A673 (cell line): ENCODE data around the gene CHMP6. TPM values are rescaled to one million over a fixed set of nuclear protein-coding genes. Genes with fewer than 3 reads are reported as not detected.

Source experiments
- BruUV-seq: library from RNA; stranded (reverse); fragments of 400-500 nt; replicated peaks from 2 replicates; lab custom pipeline; 2021; lab: Mats Ljungman, UMichigan
- CTCF ChIA-PET: fragments of 300-600 bp; sonication (Branson Sonifier 250); formaldehyde crosslinking; loops from one replicate; lab custom pipeline; 2022; ENCODE audit warnings: antibody characterized with exemption; lab: Charles Lee
- POLR2A ChIA-PET: fragments of 300-600 bp; sonication (Branson Sonifier 250); formaldehyde crosslinking; loops from one replicate; lab custom pipeline; 2022; ENCODE audit warnings: antibody characterized with exemption; ENCODE audit not compliant: low non-redundant PET; lab: Charles Lee
- DNase-seq: peaks from one replicate; pipeline ENCODE4 v3.0.0-alpha.2; 2015; ENCODE audit warnings: low spot score
- H3K27ac ChIP-seq: fragments of 200-600 bp; sonication (generic); 2 replicates; pipeline ENCODE4 v1.5.1; 2016; ENCODE audit warnings: mixed run types, low read depth, mild to moderate bottlenecking, mixed read lengths, antibody characterized with exemption, low read length; ENCODE audit not compliant: poor library complexity, severe bottlenecking
- H3K27me3 ChIP-seq: fragments of 200-600 bp; sonication (generic); replicated peaks from 2 replicates; pipeline ENCODE4 v1.6.1; 2017; ENCODE audit warnings: mixed run types, low read depth, mild to moderate bottlenecking, mixed read lengths, antibody characterized with exemption, low read length; ENCODE audit not compliant: insufficient read depth, poor library complexity
- H3K36me3 ChIP-seq: fragments of 200-600 bp; sonication (generic); 2 replicates; pipeline ENCODE4 v1.6.1; 2016; ENCODE audit warnings: mixed run types, mild to moderate bottlenecking, mixed read lengths, antibody characterized with exemption, low read length; ENCODE audit not compliant: insufficient read depth, poor library complexity, severe bottlenecking
- H3K4me1 ChIP-seq: fragments of 200-600 bp; sonication (generic); 2 replicates; pipeline ENCODE4 v1.6.1; 2017; ENCODE audit warnings: mixed run types, mild to moderate bottlenecking, mixed read lengths, antibody characterized with exemption, low read length; ENCODE audit not compliant: insufficient read depth, poor library complexity, severe bottlenecking
- H3K4me3 ChIP-seq: fragments of 200-600 bp; sonication (generic); 2 replicates; pipeline ENCODE4 v1.5.1; 2016; ENCODE audit warnings: low read depth, mixed run types, mild to moderate bottlenecking, mixed read lengths, low read length; ENCODE audit not compliant: poor library complexity, severe bottlenecking
- H3K9me3 ChIP-seq: fragments of 200-600 bp; sonication (generic); 2 replicates; pipeline ENCODE4 v1.6.1; 2016; ENCODE audit warnings: mixed run types, low read depth, mild to moderate bottlenecking, mixed read lengths, antibody characterized with exemption, low read length; ENCODE audit not compliant: poor library complexity, severe bottlenecking
- CTCF ChIP-seq: fragments of 300-800, 200-600 bp; sonication (generic); conservative IDR thresholded peaks from 2 replicates; pipeline ENCODE4 v1.5.1; 2017; ENCODE audit warnings: low read depth, mild to moderate bottlenecking, antibody characterized with exemption, low read length, moderate library complexity, mixed read lengths
- EZH2 ChIP-seq: fragments of 200-600 bp; sonication (generic); IDR thresholded peaks from 2 replicates; pipeline ENCODE4 v1.6.1; 2017; ENCODE audit warnings: borderline replicate concordance, low read depth, mild to moderate bottlenecking, mixed read lengths, antibody characterized with exemption, low read length; ENCODE audit not compliant: poor library complexity, severe bottlenecking
- intact Hi-C: fragments of 100-400 bp; cut with micrococcal nuclease; formaldehyde crosslinking; loops from one replicate; pipeline ENCODE4 v1.10.0; 2022; ENCODE audit not compliant: unreplicated experiment
- total RNA-seq: library from RNA; stranded (reverse); gene quantifications from 2 replicates; pipeline ENCODE4 v1.2.3, GENCODE V29; 2021

CHMP6 gene
- total RNA-seq, 1 experiment from 2014 or later, result 18.7 TPM

GRCh38 chr17:80965606-80966005 lies 26.0 kb upstream of the CHMP6 start:
- no peaks in the 10 kb centered on the region for H3K27me3 ChIP-seq
- H3K9me3 ChIP-seq, result no peaks in the 10 kb centered on the region
- POLR2A ChIA-PET, result no interaction called here
- no peak overlapping the region for H3K27ac ChIP-seq
- DNase-seq, result no peak
- no peak overlapping the region for H3K4me3 ChIP-seq
- intact Hi-C loops, result no loop called here
- CTCF ChIA-PET, result no interaction called here
- BruUV-seq, result no TSS peak
- H3K4me1 ChIP-seq, result peaks cover 9% of the 10 kb centered on the region
- no peaks in the 10 kb centered on the region for H3K36me3 ChIP-seq
- TF ChIP-seq EZH2, result no peak
- no peak for TF ChIP-seq CTCF

DNA sequence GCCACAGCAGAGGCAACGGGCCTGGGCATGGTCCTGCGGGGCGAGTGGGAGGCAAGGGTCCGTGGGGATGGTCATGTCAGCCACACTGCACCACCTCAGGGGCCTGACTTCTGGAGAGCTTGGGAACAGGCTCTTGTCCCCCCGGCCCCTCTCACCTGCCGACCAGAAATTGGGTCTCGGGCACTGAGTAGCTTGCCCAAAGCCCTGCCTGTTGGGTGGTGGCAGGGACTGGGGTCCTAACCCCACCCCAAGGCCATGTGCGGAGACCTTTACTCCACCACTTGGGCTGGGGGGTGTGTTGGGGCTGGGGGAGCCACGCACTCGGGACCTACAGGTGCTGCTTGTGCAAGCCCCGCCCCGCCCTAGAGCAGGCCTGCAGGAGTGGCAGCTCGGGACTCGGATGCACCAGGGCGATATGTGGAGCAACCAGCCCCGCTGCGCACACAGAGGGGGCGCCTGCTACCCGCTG lies 24.2 kb upstream of the CHMP6 start:
- Histone ChIP-seq H3K27ac (no peak overlapping the region), H3K4me1 (peaks cover 9% of the 10 kb centered on the region), H3K9me3 (no peaks in the 10 kb centered on the region), H3K27me3 (no peaks in the 10 kb centered on the region), H3K36me3 (no peaks in the 10 kb centered on the region), H3K4me3 (no peak overlapping the region)
- ChIA-PET CTCF (no interaction called here), POLR2A (interaction anchor here (0.6 kb wide), 1 partner anchor 17 kb away, joined by 3 read pairs; no protein-coding TSS in a partner anchor)
- TF ChIP-seq EZH2 (no peak), CTCF (no peak)
- intact Hi-C loops, result no loop called here
- BruUV-seq, result no TSS peak
- no peak for DNase-seq

- H3K4me1 ChIP-seq, result peaks cover 9% of the 10 kb centered on the region
- BruUV-seq, result no TSS peak
- ChIA-PET POLR2A (no interaction called here), CTCF (interaction anchor here (0.6 kb wide), 1 partner anchor 968 kb away, joined by 3 read pairs; no protein-coding TSS in a partner anchor)
- no peak overlapping the region for H3K4me3 ChIP-seq
- no peaks in the 10 kb centered on the region for H3K9me3 ChIP-seq
- H3K27me3 ChIP-seq, result no peaks in the 10 kb centered on the region
- H3K27ac ChIP-seq, result no peak overlapping the region
- intact Hi-C loops, result no loop called here
- peak; percentile 71 for DNase-seq
- no peaks in the 10 kb centered on the region for H3K36me3 ChIP-seq
- TF ChIP-seq EZH2 (no peak), CTCF (no peak)
These were observed 23.0 kb upstream of the CHMP6 start for GRCh38 chr17:80968602-80969029.
